NB4 (cell line): ENCODE data around the gene VASH1.

Experiments used
- CTCF ChIP-seq: IDR thresholded peaks from one replicate; pipeline ENCODE4 v1.5.1; 2012; ENCODE audit warnings: low read depth, low read length
- MYC ChIP-seq: IDR thresholded peaks from 2 replicates; pipeline ENCODE4 v1.6.1; 2011; ENCODE audit warnings: low read depth, low read length
- POLR2A ChIP-seq: IDR thresholded peaks from 2 replicates; pipeline ENCODE4 v1.6.1; 2011; ENCODE audit warnings: mild to moderate bottlenecking; ENCODE audit not compliant: insufficient read length; ENCODE audit errors: extremely low read depth

- TF ChIP-seq CTCF, result no peak
- TF ChIP-seq POLR2A, result no peak
- TF ChIP-seq MYC, result no peak
Measured at GRCh38 chr14:76782885-76783566, 21.8 kb downstream of the VASH1 start.
